ENCODE results near the gene ACTR1B.
A peak's percentile ranks its signal among the peaks of the same experiment; 100 is the strongest.

The ACTR1B gene

DNA sequence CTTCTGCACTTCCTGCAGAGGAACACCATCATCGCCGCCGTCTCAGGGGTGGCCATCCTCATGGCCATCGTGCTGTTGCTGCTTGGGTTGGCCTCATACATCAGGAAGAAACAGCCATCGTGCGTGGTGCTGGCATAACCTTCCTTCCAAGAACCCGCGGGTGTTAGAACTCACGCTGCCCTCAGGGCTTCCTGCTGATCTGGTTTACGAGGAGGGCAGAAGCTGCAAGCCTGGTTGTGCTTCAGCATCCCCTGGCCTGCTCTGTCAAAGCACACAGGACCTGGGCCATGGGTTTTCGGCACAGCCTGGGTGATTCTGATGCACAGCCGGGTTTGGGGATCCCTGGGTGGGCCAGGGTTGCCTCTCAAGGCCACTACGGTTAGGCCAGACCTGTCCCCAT is 37.3 kb upstream of the ACTR1B start:
- no peak overlapping the region for H3K4me3 ChIP-seq (replicated peaks; ENCODE audit: low read depth, low read length)
- TF ChIP-seq, protein P1, sequence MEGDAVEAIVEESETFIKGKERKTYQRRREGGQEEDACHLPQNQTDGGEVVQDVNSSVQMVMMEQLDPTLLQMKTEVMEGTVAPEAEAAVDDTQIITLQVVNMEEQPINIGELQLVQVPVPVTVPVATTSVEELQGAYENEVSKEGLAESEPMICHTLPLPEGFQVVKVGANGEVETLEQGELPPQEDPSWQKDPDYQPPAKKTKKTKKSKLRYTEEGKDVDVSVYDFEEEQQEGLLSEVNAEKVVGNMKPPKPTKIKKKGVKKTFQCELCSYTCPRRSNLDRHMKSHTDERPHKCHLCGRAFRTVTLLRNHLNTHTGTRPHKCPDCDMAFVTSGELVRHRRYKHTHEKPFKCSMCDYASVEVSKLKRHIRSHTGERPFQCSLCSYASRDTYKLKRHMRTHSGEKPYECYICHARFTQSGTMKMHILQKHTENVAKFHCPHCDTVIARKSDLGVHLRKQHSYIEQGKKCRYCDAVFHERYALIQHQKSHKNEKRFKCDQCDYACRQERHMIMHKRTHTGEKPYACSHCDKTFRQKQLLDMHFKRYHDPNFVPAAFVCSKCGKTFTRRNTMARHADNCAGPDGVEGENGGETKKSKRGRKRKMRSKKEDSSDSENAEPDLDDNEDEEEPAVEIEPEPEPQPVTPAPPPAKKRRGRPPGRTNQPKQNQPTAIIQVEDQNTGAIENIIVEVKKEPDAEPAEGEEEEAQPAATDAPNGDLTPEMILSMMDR (IDR thresholded peaks at IDR 0.05; ENCODE audit: low read length, missing control alignments) = no peak
- DNase-seq (ENCODE audit: low read depth) = no peak

- DNase-seq (ENCODE audit: low read depth) = peak; percentile 80
- no peak overlapping the region for H3K4me3 ChIP-seq (replicated peaks; ENCODE audit: low read depth, low read length)
- TF ChIP-seq, protein P1 (IDR thresholded peaks at IDR 0.05; ENCODE audit: low read length, missing control alignments) = peak; percentile 87
These were observed 36.1 kb upstream of the ACTR1B start for GRCh38 chr2:97699765-97700444.

DNA sequence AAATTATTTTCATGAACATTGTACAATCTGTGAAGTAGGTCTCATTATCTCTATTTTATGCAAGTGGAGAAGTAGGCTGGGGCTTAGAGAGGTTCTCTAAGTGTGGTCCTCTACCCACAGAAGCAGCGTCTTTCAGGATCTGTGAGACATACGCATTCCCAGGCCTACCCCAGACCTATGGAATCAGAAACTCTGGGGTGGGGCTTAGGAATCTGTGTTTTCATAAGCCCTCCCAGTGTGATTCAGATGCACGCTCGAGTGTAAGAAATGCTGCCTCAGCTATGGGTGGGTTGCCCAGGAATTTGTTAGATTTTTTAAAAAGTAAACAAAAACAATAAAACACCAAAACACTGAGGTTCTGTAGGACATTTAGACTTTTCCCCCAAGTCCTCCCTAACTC is 34.7 kb upstream of the ACTR1B start:
- no peak for DNase-seq (ENCODE audit: low read depth)
- TF ChIP-seq, protein P1 (IDR thresholded peaks at IDR 0.05; ENCODE audit: low read length, missing control alignments) = no peak
- H3K4me3 ChIP-seq (replicated peaks; ENCODE audit: low read depth, low read length) = no peak overlapping the region

- DNase-seq (ENCODE audit: low read depth) = peak; percentile 86
- peak overlapping the region; percentile 10 for H3K4me3 ChIP-seq (replicated peaks; ENCODE audit: low read depth, low read length)
- TF ChIP-seq, protein P1 (IDR thresholded peaks at IDR 0.05; ENCODE audit: low read length, missing control alignments) = peak; percentile 87
These were observed 33.7 kb upstream of the ACTR1B start for GRCh38 chr2:97697252-97698235.

- TF ChIP-seq, protein P1 (IDR thresholded peaks at IDR 0.05; ENCODE audit: low read length, missing control alignments) = no peak
- no peak for DNase-seq (ENCODE audit: low read depth)
- H3K4me3 ChIP-seq (replicated peaks; ENCODE audit: low read depth, low read length) = no peak overlapping the region
These were observed 31.9 kb upstream of the ACTR1B start for GRCh38 chr2:97695744-97696143.

GRCh38 chr2:97693476-97693875 is 29.6 kb upstream of the ACTR1B start:
- peak; percentile 29 for DNase-seq (ENCODE audit: low read depth)
- no peak overlapping the region for H3K4me3 ChIP-seq (replicated peaks; ENCODE audit: low read depth, low read length)
- TF ChIP-seq, protein P1 (IDR thresholded peaks at IDR 0.05; ENCODE audit: low read length, missing control alignments) = no peak
